ENCODE measurements around the gene SP9. TPM values are rescaled to one million over a fixed set of nuclear protein-coding genes. Genes with fewer than 3 reads are reported as not detected.

The SP9 gene
- total RNA-seq, 1 experiment from 2014 or later = not detected

- H3K4me2 ChIP-seq (ENCODE audit: insufficient read depth, insufficient read length, low read length) = no peak overlapping the region
- DNase-seq = no peak
- H4K20me1 ChIP-seq (ENCODE audit: control insufficient read depth, insufficient read depth, insufficient read length) = no peaks in the 10 kb centered on the region
Measured at GRCh38 chr2:174312581-174313234, 22.0 kb upstream of the SP9 start.

More at GRCh38 chr2:174312581-174313234, 22.0 kb upstream of the SP9 start:
- Histone ChIP-seq H3K9me3 (ENCODE audit: control insufficient read depth, low read depth, low read length) (no peaks in the 10 kb centered on the region), H3T11ph (ENCODE audit: low read length) (no peak overlapping the region), H3K79me2 (ENCODE audit: insufficient read depth, low read length) (no peaks in the 10 kb centered on the region), H2AK5ac (ENCODE audit: insufficient read length, low read length) (no peak overlapping the region), H3K23me2 (ENCODE audit: insufficient read length, low read depth, low read length, poor library complexity, severe bottlenecking) (no peaks in the 10 kb centered on the region), H3K14ac (ENCODE audit: insufficient read depth, low read length) (no peak overlapping the region), H2BK12ac (ENCODE audit: insufficient read length, low read depth, low read length) (no peak overlapping the region), H3K27me3 (ENCODE audit: insufficient read depth, low read length) (no peaks in the 10 kb centered on the region), H3K23ac (ENCODE audit: insufficient read length, low read depth, low read length) (no peak overlapping the region), H3K79me1 (ENCODE audit: insufficient read depth, low read depth, low read length, poor library complexity, severe bottlenecking) (no peaks in the 10 kb centered on the region), H2AFZ (ENCODE audit: low read length) (no peak overlapping the region), H2BK15ac (ENCODE audit: low read depth, low read length) (no peak overlapping the region), H4K91ac (ENCODE audit: insufficient read length, low read depth, low read length) (no peak overlapping the region), H3K18ac (ENCODE audit: insufficient read length, low read depth, low read length) (no peak overlapping the region), H2BK120ac (ENCODE audit: low read depth, low read length, poor library complexity, severe bottlenecking) (no peak overlapping the region), H3K4ac (ENCODE audit: low read depth, low read length) (no peak overlapping the region), H3K4me1 (ENCODE audit: insufficient read depth, low read length) (peaks cover 3% of the 10 kb centered on the region; the same call in 1 of the 2 replicates), H4K5ac (ENCODE audit: insufficient read length, low read depth, low read length) (no peak overlapping the region), H3K27ac (ENCODE audit: insufficient read length, low read depth, low read length) (no peak overlapping the region), H4K8ac (replicated peaks; ENCODE audit: insufficient read length, low read depth, low read length) (no peak overlapping the region), H3K9ac (ENCODE audit: extremely low read depth, insufficient read length, low read length) (no peak overlapping the region), H2BK5ac (ENCODE audit: insufficient read length, low read length) (no peak overlapping the region), H3K56ac (ENCODE audit: insufficient read length, low read depth, low read length) (no peak overlapping the region), H2BK20ac (ENCODE audit: low read depth, low read length, poor library complexity, severe bottlenecking) (no peak overlapping the region)
- no CpG with 5 or more reads among the region's 2 CpGs for WGBS (ENCODE audit: extremely low coverage, insufficient read length, low lambda C conversion rate)
- no peak overlapping the region for H3K27ac Mint-ChIP-seq
- peaks cover 7% of the 10 kb centered on the region in 2 experiments for H3K4me1 Mint-ChIP-seq
- TF ChIP-seq CTCF (conservative IDR thresholded peaks at IDR 0.05) = no peak
- no peak overlapping the region for H3K4me3 Mint-ChIP-seq
- H3K36me3 Mint-ChIP-seq (ENCODE audit: insufficient read depth in 1 of 3, low read depth in 3 of 3) = no peaks in the 10 kb centered on the region
- H3K27me3 Mint-ChIP-seq (ENCODE audit: low read depth) = peaks cover 23% of the 10 kb centered on the region
- H3K9me3 Mint-ChIP-seq = no peaks in the 10 kb centered on the region
